Measurements from ENCODE around the gene GALNT7.
A peak's percentile ranks its signal among the peaks of the same experiment; 100 is the strongest.

Gene GALNT7

GRCh38 chr4:173330590-173330989, 162.0 kb downstream of the GALNT7 start:
- DNase-seq (ENCODE audit: low spot score): no peak
- TF ChIP-seq CTCF (IDR thresholded peaks at IDR 0.05; ENCODE audit: extremely low read depth, missing control alignments): no peak

GRCh38 chr4:173332021-173332487, 163.4 kb downstream of the GALNT7 start:
- no peak for DNase-seq (ENCODE audit: low spot score)
- TF ChIP-seq CTCF (IDR thresholded peaks at IDR 0.05; ENCODE audit: extremely low read depth, missing control alignments): no peak

- DNase-seq (ENCODE audit: low spot score): peak; percentile 10
- no peak for TF ChIP-seq CTCF (IDR thresholded peaks at IDR 0.05; ENCODE audit: extremely low read depth, missing control alignments)
Measured at GRCh38 chr4:173332963-173333657, 164.5 kb downstream of the GALNT7 start.

- DNase-seq (ENCODE audit: low spot score): peak; percentile 47
- no peak for TF ChIP-seq CTCF (IDR thresholded peaks at IDR 0.05; ENCODE audit: extremely low read depth, missing control alignments)
Measured at GRCh38 chr4:173333658-173334084, 165.1 kb downstream of the GALNT7 start.

GRCh38 chr4:173334085-173334890, 165.7 kb downstream of the GALNT7 start, which contains the start of gene HMGB2:
TSS of gene HMGB2 (minus strand) at chr4:173334358. CDS start at chr4:173333649, 709 bp downstream.
- no peak for TF ChIP-seq CTCF (IDR thresholded peaks at IDR 0.05; ENCODE audit: extremely low read depth, missing control alignments)
- DNase-seq (ENCODE audit: low spot score): peak; percentile 99

GRCh38 chr4:173334891-173335752, 166.5 kb downstream of the GALNT7 start:
- TF ChIP-seq CTCF (IDR thresholded peaks at IDR 0.05; ENCODE audit: extremely low read depth, missing control alignments): no peak
- DNase-seq (ENCODE audit: low spot score): peak; percentile 72
